ENCODE measurements around the gene SLC25A47.

The SLC25A47 gene

DNA sequence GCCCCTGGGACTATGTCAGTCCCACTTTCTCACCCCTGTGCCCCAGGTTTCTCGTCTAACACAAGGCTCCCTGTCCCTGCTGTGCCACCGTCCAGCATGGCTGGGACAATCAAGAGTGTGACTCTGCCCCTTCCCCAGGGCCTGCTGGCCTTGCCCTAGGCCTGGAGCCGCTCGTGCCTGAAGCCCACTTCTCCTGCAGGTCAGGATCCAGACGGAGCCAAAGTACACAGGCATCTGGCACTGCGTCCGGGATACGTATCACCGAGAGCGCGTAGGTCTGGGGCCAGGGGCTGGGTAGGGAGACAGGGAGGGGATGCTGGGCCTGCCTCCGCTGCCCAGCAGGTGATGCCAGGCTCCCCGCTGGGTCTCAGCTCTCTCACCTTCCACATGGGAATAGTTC lies 2.8 kb downstream of the SLC25A47 start:
- Histone ChIP-seq H3K79me2 (ENCODE audit: insufficient read depth, low read length) (no peaks in the 10 kb centered on the region), H2AFZ (ENCODE audit: low read length) (no peak overlapping the region), H3K4me1 (ENCODE audit: insufficient read depth, low read length, poor library complexity, severe bottlenecking) (no peaks in the 10 kb centered on the region), H4K20me1 (ENCODE audit: insufficient read depth, low read length, poor library complexity, severe bottlenecking) (no peaks in the 10 kb centered on the region), H3K4me2 (ENCODE audit: low read depth, low read length, poor library complexity, severe bottlenecking) (no peak overlapping the region), H3K36me3 (ENCODE audit: insufficient read depth, low read length) (no peaks in the 10 kb centered on the region), H3K9me3 (ENCODE audit: insufficient read depth, low read depth, low read length) (no peaks in the 10 kb centered on the region), H3K27me3 (ENCODE audit: insufficient read depth, low read length, poor library complexity, severe bottlenecking) (no peaks in the 10 kb centered on the region), H3F3A (ENCODE audit: low read depth) (no peaks in the 10 kb centered on the region), H3K9me2 (replicated peaks; ENCODE audit: low read depth, low read length) (no peaks in the 10 kb centered on the region), H3K4me3 (ENCODE audit: low read length, poor library complexity, severe bottlenecking) (no peak overlapping the region), H3K9ac (ENCODE audit: low read depth, low read length, poor library complexity, severe bottlenecking) (no peak overlapping the region)
- TF ChIP-seq, protein P1, sequence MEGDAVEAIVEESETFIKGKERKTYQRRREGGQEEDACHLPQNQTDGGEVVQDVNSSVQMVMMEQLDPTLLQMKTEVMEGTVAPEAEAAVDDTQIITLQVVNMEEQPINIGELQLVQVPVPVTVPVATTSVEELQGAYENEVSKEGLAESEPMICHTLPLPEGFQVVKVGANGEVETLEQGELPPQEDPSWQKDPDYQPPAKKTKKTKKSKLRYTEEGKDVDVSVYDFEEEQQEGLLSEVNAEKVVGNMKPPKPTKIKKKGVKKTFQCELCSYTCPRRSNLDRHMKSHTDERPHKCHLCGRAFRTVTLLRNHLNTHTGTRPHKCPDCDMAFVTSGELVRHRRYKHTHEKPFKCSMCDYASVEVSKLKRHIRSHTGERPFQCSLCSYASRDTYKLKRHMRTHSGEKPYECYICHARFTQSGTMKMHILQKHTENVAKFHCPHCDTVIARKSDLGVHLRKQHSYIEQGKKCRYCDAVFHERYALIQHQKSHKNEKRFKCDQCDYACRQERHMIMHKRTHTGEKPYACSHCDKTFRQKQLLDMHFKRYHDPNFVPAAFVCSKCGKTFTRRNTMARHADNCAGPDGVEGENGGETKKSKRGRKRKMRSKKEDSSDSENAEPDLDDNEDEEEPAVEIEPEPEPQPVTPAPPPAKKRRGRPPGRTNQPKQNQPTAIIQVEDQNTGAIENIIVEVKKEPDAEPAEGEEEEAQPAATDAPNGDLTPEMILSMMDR (conservative IDR thresholded peaks at IDR 0.05; ENCODE audit: low read length): no peak
- no peak for TF ChIP-seq EZH2phosphoT487 (IDR thresholded peaks at IDR 0.05; ENCODE audit: borderline replicate concordance)

DNA sequence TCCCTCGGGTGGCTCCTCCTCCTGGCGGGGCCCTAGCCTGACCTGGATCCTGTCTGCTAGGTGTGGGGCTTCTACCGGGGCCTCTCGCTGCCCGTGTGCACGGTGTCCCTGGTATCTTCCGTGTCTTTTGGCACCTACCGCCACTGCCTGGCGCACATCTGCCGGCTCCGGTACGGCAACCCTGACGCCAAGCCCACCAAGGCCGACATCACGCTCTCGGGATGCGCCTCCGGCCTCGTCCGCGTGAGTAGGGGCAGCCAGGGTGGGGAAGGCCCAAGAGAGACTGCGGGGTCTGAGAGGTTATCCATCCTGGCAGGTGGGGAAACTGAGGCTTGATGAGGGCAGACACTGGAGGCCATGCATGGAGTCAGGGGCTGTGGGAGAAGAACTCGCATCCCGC lies 4.0 kb downstream of the SLC25A47 start:
- no peak overlapping the region for H3K4me3 ChIP-seq (ENCODE audit: low read length, poor library complexity, severe bottlenecking)
- H3K4me1 ChIP-seq (ENCODE audit: insufficient read depth, low read length, poor library complexity, severe bottlenecking): no peaks in the 10 kb centered on the region
- H3F3A ChIP-seq (ENCODE audit: low read depth): no peaks in the 10 kb centered on the region
- H3K4me2 ChIP-seq (ENCODE audit: low read depth, low read length, poor library complexity, severe bottlenecking): no peak overlapping the region
- no peaks in the 10 kb centered on the region for H4K20me1 ChIP-seq (ENCODE audit: insufficient read depth, low read length, poor library complexity, severe bottlenecking)
- no peaks in the 10 kb centered on the region for H3K27me3 ChIP-seq (ENCODE audit: insufficient read depth, low read length, poor library complexity, severe bottlenecking)
- H3K9me2 ChIP-seq (replicated peaks; ENCODE audit: low read depth, low read length): no peaks in the 10 kb centered on the region
- TF ChIP-seq EZH2phosphoT487 (IDR thresholded peaks at IDR 0.05; ENCODE audit: borderline replicate concordance): no peak
- TF ChIP-seq, protein P1 (conservative IDR thresholded peaks at IDR 0.05; ENCODE audit: low read length): no peak
- H2AFZ ChIP-seq (ENCODE audit: low read length): no peak overlapping the region
- H3K36me3 ChIP-seq (ENCODE audit: insufficient read depth, low read length): no peaks in the 10 kb centered on the region
- H3K9me3 ChIP-seq (ENCODE audit: insufficient read depth, low read depth, low read length): no peaks in the 10 kb centered on the region
- H3K9ac ChIP-seq (ENCODE audit: low read depth, low read length, poor library complexity, severe bottlenecking): no peak overlapping the region
- H3K79me2 ChIP-seq (ENCODE audit: insufficient read depth, low read length): no peaks in the 10 kb centered on the region

DNA sequence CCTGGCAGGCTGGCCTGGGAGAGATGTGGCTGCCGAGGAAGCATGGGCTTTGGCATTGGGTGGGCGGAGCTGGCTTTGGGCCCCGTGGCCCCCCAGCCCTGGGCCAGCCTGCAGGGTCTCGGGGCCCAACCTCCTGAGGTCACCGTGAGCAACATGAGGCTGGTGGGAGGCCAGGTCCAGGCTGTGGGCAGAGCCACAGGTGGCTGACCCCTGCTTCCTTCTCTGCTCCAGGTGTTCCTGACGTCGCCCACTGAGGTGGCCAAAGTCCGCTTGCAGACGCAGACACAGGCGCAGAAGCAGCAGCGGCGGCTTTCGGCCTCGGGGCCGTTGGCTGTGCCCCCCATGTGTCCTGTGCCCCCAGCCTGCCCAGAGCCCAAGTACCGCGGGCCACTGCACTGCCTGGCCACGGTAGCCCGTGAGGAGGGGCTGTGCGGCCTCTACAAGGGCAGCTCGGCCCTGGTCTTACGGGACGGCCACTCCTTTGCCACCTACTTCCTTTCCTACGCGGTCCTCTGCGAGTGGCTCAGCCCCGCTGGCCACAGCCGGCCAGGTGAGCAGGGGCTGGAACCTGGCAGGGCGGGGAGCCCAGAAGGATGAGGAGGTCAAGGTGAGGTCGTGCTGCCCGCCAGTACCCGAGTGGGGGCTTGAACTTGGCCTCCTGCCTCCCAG lies 5.5 kb downstream of the SLC25A47 start:
- H3K9ac ChIP-seq (ENCODE audit: low read depth, low read length, poor library complexity, severe bottlenecking): no peak overlapping the region
- H3K4me2 ChIP-seq (ENCODE audit: low read depth, low read length, poor library complexity, severe bottlenecking): no peak overlapping the region
- TF ChIP-seq, protein P1 (conservative IDR thresholded peaks at IDR 0.05; ENCODE audit: low read length): no peak
- no peak for TF ChIP-seq EZH2phosphoT487 (IDR thresholded peaks at IDR 0.05; ENCODE audit: borderline replicate concordance)

More for the DNA sequence above, 5.5 kb downstream of the SLC25A47 start:
- Histone ChIP-seq H3K27me3 (ENCODE audit: insufficient read depth, low read length, poor library complexity, severe bottlenecking) (no peaks in the 10 kb centered on the region), H3F3A (ENCODE audit: low read depth) (no peaks in the 10 kb centered on the region), H3K36me3 (ENCODE audit: insufficient read depth, low read length) (no peaks in the 10 kb centered on the region), H2AFZ (ENCODE audit: low read length) (no peak overlapping the region), H3K79me2 (ENCODE audit: insufficient read depth, low read length) (no peaks in the 10 kb centered on the region), H3K9me3 (ENCODE audit: insufficient read depth, low read depth, low read length) (no peaks in the 10 kb centered on the region), H4K20me1 (ENCODE audit: insufficient read depth, low read length, poor library complexity, severe bottlenecking) (no peaks in the 10 kb centered on the region), H3K4me1 (ENCODE audit: insufficient read depth, low read length, poor library complexity, severe bottlenecking) (no peaks in the 10 kb centered on the region), H3K4me3 (ENCODE audit: low read length, poor library complexity, severe bottlenecking) (no peak overlapping the region), H3K9me2 (replicated peaks; ENCODE audit: low read depth, low read length) (no peaks in the 10 kb centered on the region)
